Smooth muscle cell (in vitro differentiated cells): Measurements from ENCODE around the gene IL25. TPM values are rescaled to one million over a fixed set of nuclear protein-coding genes. Genes with fewer than 3 reads are reported as not detected.

Experiments used
- DNase-seq: peaks from one replicate; lab custom pipeline; 2025; ENCODE audit not compliant: unreplicated experiment; lab: John Stamatoyannopoulos, UW
- H2AFZ ChIP-seq: fragments of 200-600 bp; sonication (generic); 2 replicates; pipeline ENCODE4 v1.6.0; 2016; ENCODE audit warnings: antibody characterized with exemption, low read depth, mild to moderate bottlenecking
- H3F3A ChIP-seq: fragments of 200-600 bp; sonication (generic); 2 replicates; pipeline ENCODE4 v1.6.0; 2017; ENCODE audit warnings: antibody characterized with exemption, low read depth
- H3K27ac ChIP-seq: fragments of 200-600 bp; sonication (generic); 2 replicates; pipeline ENCODE4 v1.5.1; 2016; ENCODE audit warnings: low read depth, mild to moderate bottlenecking
- H3K27me3 ChIP-seq: fragments of 200-600 bp; sonication (generic); 2 replicates; pipeline ENCODE4 v1.6.1; 2016; ENCODE audit warnings: low read depth, mild to moderate bottlenecking
- H3K36me3 ChIP-seq: fragments of 200-600 bp; sonication (generic); 2 replicates; pipeline ENCODE4 v1.5.1; 2016; ENCODE audit warnings: low read depth
- H3K4me1 ChIP-seq: fragments of 200-600 bp; sonication (generic); 2 replicates; pipeline ENCODE4 v1.5.1; 2016; ENCODE audit warnings: low read depth
- H3K4me2 ChIP-seq: fragments of 200-600 bp; sonication (generic); 2 replicates; pipeline ENCODE4 v1.6.0; 2016; ENCODE audit warnings: mild to moderate bottlenecking
- H3K4me3 ChIP-seq: fragments of 200-600 bp; sonication (generic); 2 replicates; pipeline ENCODE4 v1.5.1; 2016; ENCODE audit warnings: mild to moderate bottlenecking
- H3K79me2 ChIP-seq: fragments of 200-600 bp; sonication (generic); 2 replicates; pipeline ENCODE4 v1.6.0; 2016; ENCODE audit warnings: low read depth, mild to moderate bottlenecking
- H3K9ac ChIP-seq: fragments of 200-600 bp; sonication (generic); 2 replicates; pipeline ENCODE4 v1.6.0; 2016; ENCODE audit warnings: low read depth
- H3K9me3 ChIP-seq: fragments of 200-600 bp; sonication (generic); replicated peaks from 2 replicates; pipeline ENCODE4 v1.5.1; 2016; ENCODE audit warnings: low read depth
- H4K20me1 ChIP-seq: fragments of 200-600 bp; sonication (generic); 2 replicates; pipeline ENCODE4 v1.6.0; 2016; ENCODE audit warnings: low read depth
- CTCF ChIP-seq: fragments of 200-600 bp; sonication (generic); IDR thresholded peaks from 2 replicates; pipeline ENCODE4 v1.5.1; 2017; ENCODE audit warnings: borderline replicate concordance, mild to moderate bottlenecking, antibody characterized with exemption; ENCODE audit not compliant: insufficient read depth, poor library complexity, severe bottlenecking
- WGBS: methylation state at CpG from one replicate; pipeline ENCODE4 v1.1.7; 2016; ENCODE audit warnings: low lambda C conversion rate; 5-methylcytosine and 5-hydroxymethylcytosine counted together
- polyA plus RNA-seq: library from polyadenylated mRNA; unstranded; fragments of >200 nt; fragmentation: Nextera tagmentation; extraction: Ambion mirVana; gene quantifications from 2 replicates; pipeline ENCODE4 v1.2.1, GENCODE V29; 2016
- total RNA-seq: library from RNA; depleted of rRNA; stranded (reverse); fragments of >200 nt; gene quantifications from 2 replicates; pipeline ENCODE4 v1.2.3, GENCODE V29; 2014

IL25 gene
- total and polyA plus RNA-seq, 2 experiments from 2014 or later = not detected

DNA sequence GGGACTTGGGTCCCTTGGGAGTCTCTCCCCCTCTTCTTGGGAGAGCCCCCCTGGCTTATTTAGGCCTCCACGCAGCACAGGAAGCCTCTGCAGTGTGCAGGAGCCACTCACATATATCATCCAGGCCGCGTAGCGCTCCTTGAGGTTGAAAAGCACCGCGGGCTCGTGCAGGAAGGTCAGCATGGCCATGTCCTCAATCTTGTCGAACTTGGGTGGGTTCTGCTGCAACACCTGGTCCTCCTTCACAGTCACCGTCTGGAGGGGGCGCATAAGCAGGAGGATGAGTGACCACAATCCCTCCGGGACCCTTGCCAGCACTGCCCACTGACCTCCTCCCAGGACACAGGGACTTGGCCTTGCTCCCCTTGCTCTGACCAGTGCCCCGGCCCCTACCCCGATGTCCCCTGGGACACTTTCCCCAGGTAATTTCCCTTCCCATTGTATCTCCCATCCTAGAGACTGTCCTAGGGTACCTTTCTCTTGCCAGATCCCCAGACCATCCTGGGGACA is 33.0 kb downstream of the IL25 start:
- Histone ChIP-seq H4K20me1 (no peaks in the 10 kb centered on the region), H3K79me2 (no peaks in the 10 kb centered on the region), H3K9me3 (no peaks in the 10 kb centered on the region), H3K27me3 (peaks cover 7% of the 10 kb centered on the region), H3K36me3 (no peaks in the 10 kb centered on the region), H3K4me3 (no peak overlapping the region), H3K4me2 (no peak overlapping the region), H3K4me1 (no peaks in the 10 kb centered on the region), H2AFZ (no peak overlapping the region), H3K9ac (no peak overlapping the region), H3K27ac (no peak overlapping the region), H3F3A (no peaks in the 10 kb centered on the region)
- no peak for DNase-seq
- no peak for TF ChIP-seq CTCF
- 89% methylated on average over 13 of the region's 13 CpGs for WGBS

DNA sequence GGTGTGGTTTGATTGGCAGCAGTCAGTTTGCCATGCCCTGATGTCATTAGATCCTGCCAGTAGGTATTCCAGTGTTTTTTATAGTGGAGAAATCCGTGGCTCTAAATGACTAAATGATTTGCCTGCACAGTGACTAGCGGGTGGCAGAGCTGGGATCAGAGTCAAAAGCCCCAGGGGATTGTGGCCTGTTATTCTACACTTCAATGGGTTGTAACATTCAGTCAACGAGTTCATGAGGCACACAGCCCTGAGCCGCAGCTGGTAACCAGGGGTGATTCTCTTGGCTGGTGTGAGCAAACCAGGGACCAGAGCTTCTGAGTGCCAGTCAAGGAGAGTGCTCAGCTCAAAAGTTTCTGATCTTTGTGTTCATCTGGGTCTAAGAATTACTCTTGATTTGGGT is 33.6 kb downstream of the IL25 start:
- Histone ChIP-seq H3K27ac (no peak overlapping the region), H2AFZ (no peak overlapping the region), H4K20me1 (no peaks in the 10 kb centered on the region), H3F3A (no peaks in the 10 kb centered on the region), H3K79me2 (no peaks in the 10 kb centered on the region), H3K9me3 (no peaks in the 10 kb centered on the region), H3K4me2 (no peak overlapping the region), H3K36me3 (no peaks in the 10 kb centered on the region), H3K4me1 (no peaks in the 10 kb centered on the region), H3K9ac (no peak overlapping the region), H3K4me3 (no peak overlapping the region), H3K27me3 (peaks cover 7% of the 10 kb centered on the region)
- TF ChIP-seq CTCF = no peak
- 62% methylated on average over 4 of the region's 4 CpGs for WGBS
- no peak for DNase-seq

- 87% methylated on average over 15 of the region's 15 CpGs for WGBS
- Histone ChIP-seq H3K36me3 (no peaks in the 10 kb centered on the region), H3K4me1 (no peaks in the 10 kb centered on the region), H3F3A (no peaks in the 10 kb centered on the region), H4K20me1 (no peaks in the 10 kb centered on the region), H3K4me3 (no peak overlapping the region), H3K4me2 (no peak overlapping the region), H3K9me3 (no peaks in the 10 kb centered on the region), H3K79me2 (no peaks in the 10 kb centered on the region), H2AFZ (no peak overlapping the region), H3K27me3 (peaks cover 7% of the 10 kb centered on the region), H3K9ac (no peak overlapping the region), H3K27ac (no peak overlapping the region)
- no peak for DNase-seq
- TF ChIP-seq CTCF = no peak
These were observed 34.2 kb downstream of the IL25 start for GRCh38 chr14:23406725-23407355.
